ENCODE measurements around the gene FSTL5. TPM values are rescaled to one million over a fixed set of nuclear protein-coding genes. Genes with fewer than 3 reads are reported as not detected.
"Not testable (repeated sequence)": the region's sequence is repeated elsewhere in the genome, so short reads cannot be mapped to it uniquely, and the experiment has no call there.

The FSTL5 gene
- total and polyA plus RNA-seq, 2 of the 13 experiments (the other 11 are each of a cell fraction or from before 2014, with no cell fraction given), result 0.03 to 0.07 TPM

GRCh38 chr4:161762796-161763195 is 401.0 kb downstream of the FSTL5 start:
- no peak overlapping the region for H3K4me2 ChIP-seq (ENCODE audit: low read depth, low read length)

DNA sequence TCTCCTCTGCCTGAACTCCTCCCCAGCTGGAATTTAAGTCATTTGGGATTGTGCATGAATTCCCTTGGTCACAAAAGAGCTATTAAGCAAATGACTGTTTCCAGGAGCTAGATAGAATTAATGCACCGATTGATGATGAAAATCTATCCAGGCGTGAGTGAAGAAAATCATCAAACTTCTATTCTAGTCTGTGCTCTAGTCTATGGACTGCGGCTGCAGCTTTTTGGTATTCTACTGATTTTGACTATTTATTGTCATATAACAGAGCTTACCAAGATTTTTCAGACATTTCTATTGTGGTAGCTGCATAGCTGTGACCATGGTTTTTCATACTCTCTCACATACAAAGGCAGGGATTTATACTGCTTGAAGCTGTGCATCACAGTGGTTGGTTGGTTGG is 403.8 kb downstream of the FSTL5 start:
- Histone ChIP-seq H3K4me1 (ENCODE audit: insufficient read depth, low read length) (no peaks in the 10 kb centered on the region), H3K4me2 (ENCODE audit: low read depth, low read length) (no peak overlapping the region), H3K9me3 (ENCODE audit: low read length) (no peaks in the 10 kb centered on the region), H3K27me3 (ENCODE audit: control insufficient read depth in 1 of 2, insufficient read depth in 2 of 2, low read length in 2 of 2) (no peaks in the 10 kb centered on the region), H3K27ac (ENCODE audit: extremely low read length, insufficient read depth, low read length) (no peak overlapping the region), H4K20me1 (ENCODE audit: insufficient read depth, low read length) (no peaks in the 10 kb centered on the region), H3K36me3 (replicated peaks in 1 of 2; ENCODE audit: control insufficient read depth in 1 of 2, insufficient read depth in 2 of 2, low read length in 2 of 2) (no peaks in the 10 kb centered on the region), H3K9ac (ENCODE audit: insufficient read depth, low read depth, low read length) (no peak overlapping the region), H3K79me2 (ENCODE audit: insufficient read depth, low read length) (no peaks in the 10 kb centered on the region), H3K4me3 (replicated peaks in 1 of 3; ENCODE audit: insufficient read depth in 1 of 3, low read depth in 2 of 3, low read length in 3 of 3) (no peak overlapping the region), H2AFZ (ENCODE audit: low read length) (no peak overlapping the region)
- no peak for DNase-seq (ENCODE audit: low spot score)
- intact Hi-C loops (cut with micrococcal nuclease; ENCODE audit: unreplicated experiment), result no loop called here
- CTCF ChIA-PET (ENCODE audit: low intra/inter-chr PET ratio, low total read pairs), result no interaction called here
- ATAC-seq, result no peak
- WGBS (ENCODE audit: low lambda C conversion rate), result 4% methylated on average over 3 of the region's 3 CpGs
- no peak for FAIRE-seq
- in situ Hi-C loops (cut with HindIII; ENCODE audit: extremely low pct_ligation_motif_present, low pct_unique_long_range_greater_than_20kb), result no loop called here
- POLR2A ChIA-PET, result no interaction called here
- TF ChIP-seq ZNF160 (CRISPR knock-in tag; IDR thresholded peaks at IDR 0.05), result no peak
- BruUV-seq (replicated peaks), result no TSS peak

More at GRCh38 chr4:161762796-161763195, 401.0 kb downstream of the FSTL5 start:
- H3K9ac ChIP-seq (ENCODE audit: insufficient read depth, low read depth, low read length), result no peak overlapping the region
- POLR2A ChIA-PET, result no interaction called here
- no TSS peak for BruUV-seq (replicated peaks)
- H3K36me3 ChIP-seq (replicated peaks in 1 of 2; ENCODE audit: control insufficient read depth in 1 of 2, insufficient read depth in 2 of 2, low read length in 2 of 2), result no peaks in the 10 kb centered on the region
- no peak overlapping the region for H3K4me3 ChIP-seq (replicated peaks in 1 of 3; ENCODE audit: insufficient read depth in 1 of 3, low read depth in 2 of 3, low read length in 3 of 3)
- WGBS (ENCODE audit: low lambda C conversion rate), result 3% methylated on average over 1 of the region's 1 CpG
- DNase-seq (ENCODE audit: low spot score) (no peak), FAIRE-seq (no peak), ATAC-seq (no peak)
- H2AFZ ChIP-seq (ENCODE audit: low read length), result no peak overlapping the region
- no peaks in the 10 kb centered on the region for H3K27me3 ChIP-seq (ENCODE audit: control insufficient read depth in 1 of 2, insufficient read depth in 2 of 2, low read length in 2 of 2)
- intact Hi-C loops (cut with micrococcal nuclease; ENCODE audit: unreplicated experiment), result no loop called here
- in situ Hi-C loops (cut with HindIII; ENCODE audit: extremely low pct_ligation_motif_present, low pct_unique_long_range_greater_than_20kb), result no loop called here
- no peak overlapping the region for H3K27ac ChIP-seq (ENCODE audit: extremely low read length, insufficient read depth, low read length)
- no peaks in the 10 kb centered on the region for H3K79me2 ChIP-seq (ENCODE audit: insufficient read depth, low read length)
- CTCF ChIA-PET (ENCODE audit: low intra/inter-chr PET ratio, low total read pairs), result no interaction called here
- no peaks in the 10 kb centered on the region for H3K9me3 ChIP-seq (ENCODE audit: low read length)
- H4K20me1 ChIP-seq (ENCODE audit: insufficient read depth, low read length), result no peaks in the 10 kb centered on the region
- TF ChIP-seq FOXM1 (CRISPR knock-in tag; IDR thresholded peaks at IDR 0.05), result no peak
- H3K4me1 ChIP-seq (ENCODE audit: insufficient read depth, low read length), result no peaks in the 10 kb centered on the region

GRCh38 chr4:161758412-161758811 is 405.4 kb downstream of the FSTL5 start:
- H3K36me3 ChIP-seq (replicated peaks in 1 of 2; ENCODE audit: control insufficient read depth in 1 of 2, insufficient read depth in 2 of 2, low read length in 2 of 2); H2AFZ ChIP-seq (ENCODE audit: low read length); H3K79me2 ChIP-seq (ENCODE audit: insufficient read depth, low read length); in situ Hi-C loops (cut with HindIII; ENCODE audit: extremely low pct_ligation_motif_present, low pct_unique_long_range_greater_than_20kb); H3K4me2 ChIP-seq (ENCODE audit: low read depth, low read length); H4K20me1 ChIP-seq (ENCODE audit: insufficient read depth, low read length); H3K9me3 ChIP-seq (ENCODE audit: low read length); FAIRE-seq; H3K9ac ChIP-seq (ENCODE audit: insufficient read depth, low read depth, low read length); H3K4me1 ChIP-seq (ENCODE audit: insufficient read depth, low read length); H3K27ac ChIP-seq (ENCODE audit: extremely low read length, insufficient read depth, low read length); DNase-seq (ENCODE audit: low spot score); ATAC-seq; POLR2A ChIA-PET; BruUV-seq (replicated peaks); H3K27me3 ChIP-seq (ENCODE audit: control insufficient read depth in 1 of 2, insufficient read depth in 2 of 2, low read length in 2 of 2); intact Hi-C loops (cut with micrococcal nuclease; ENCODE audit: unreplicated experiment); H3K4me3 ChIP-seq (replicated peaks in 1 of 3; ENCODE audit: insufficient read depth in 1 of 3, low read depth in 2 of 3, low read length in 3 of 3); CTCF ChIA-PET (ENCODE audit: low intra/inter-chr PET ratio, low total read pairs): not testable (repeated sequence)
- 19% methylated on average over 9 of the region's 9 CpGs for WGBS (ENCODE audit: low lambda C conversion rate)
